A549 (cell line): Measurements from ENCODE around the gene KRTAP9-8. TPM values are rescaled to one million over a fixed set of nuclear protein-coding genes. Genes with fewer than 3 reads are reported as not detected.

Experiments used
- ATAC-seq, 2 experiments: fragments of 200-7000 bp in 1 of 2; fragments of >200 bp in 1 of 2; cut with Nextera tagmentation in 1 of 2; cut with Tn5 transposase in 1 of 2; 3 replicates each; pipeline versions ENCODE4 v1.8.0 to v1.9.1; 2018 to 2020; ENCODE audit warnings: mild to moderate bottlenecking in 1 of 2, moderate library complexity in 1 of 2
- CTCF ChIA-PET: fragments of 300-600 bp; sonication (Branson Sonifier 250); formaldehyde crosslinking; extraction: SDS; loops from one replicate; lab custom pipeline; 2021; ENCODE audit warnings: antibody characterized with exemption, inconsistent platforms; lab: Yijun Ruan, JAX
- POLR2A ChIA-PET: fragments of 350-600 bp; formaldehyde crosslinking; extraction: SDS; loops from one replicate; lab custom pipeline; 2021; ENCODE audit warnings: antibody characterized with exemption, inconsistent platforms; lab: Yijun Ruan, JAX
- DNase-seq, 2 experiments: peaks; one replicate each; pipeline versions ENCODE4 v3.0.0 to v3.0.0-alpha.2; 2011 to 2016; ENCODE audit warnings: low read depth in 1 of 2, low spot score in 1 of 2
- FAIRE-seq: peaks from 2 replicates; lab custom pipeline; 2011; peaks lifted over from hg19 to GRCh38; lab: Jason Lieb, UNC
- H3K27ac ChIP-seq, 2 experiments: fragments of >200 bp; sonication (Bioruptor Twin); formaldehyde crosslinking; 3 replicates each; pipeline ENCODE4 v1.5.1; 2016 to 2017
- H3K4me1 ChIP-seq: fragments of >200 bp; sonication (Bioruptor Twin); formaldehyde crosslinking; 3 replicates; pipeline ENCODE4 v1.6.1; 2016
- H3K4me2 ChIP-seq: fragments of >200 bp; sonication (Bioruptor Twin); formaldehyde crosslinking; 3 replicates; pipeline ENCODE4 v1.6.1; 2016
- H3K4me3 ChIP-seq: fragments of >200 bp; sonication (Bioruptor Twin); formaldehyde crosslinking; 3 replicates; pipeline ENCODE4 v1.5.1; 2016
- H3K9me3 ChIP-seq: fragments of >200 bp; sonication (Bioruptor Twin); formaldehyde crosslinking; 3 replicates; pipeline ENCODE4 v1.6.1; 2016
- CEBPB ChIP-seq, 2 experiments: fragments of >200 bp in 1 of 2; sonication (Bioruptor Twin) in 1 of 2; formaldehyde crosslinking in 1 of 2; IDR thresholded peaks; 2 replicates each; pipeline ENCODE4 v1.6.1; 2012 to 2016
- CHD2 ChIP-seq: fragments of 150-350 bp; IDR thresholded peaks from 2 replicates; pipeline ENCODE4 v1.6.1; 2014; ENCODE audit warnings: low read length; ENCODE audit not compliant: partially characterized antibody
- EHF ChIP-seq: fragments of 250-450 bp; sonication (Bioruptor Pico); IDR thresholded peaks from 2 replicates; pipeline ENCODE4 v1.5.0; 2020; ENCODE audit warnings: mild to moderate bottlenecking
- EP300 ChIP-seq, 2 experiments: fragments of >200 bp; sonication (Bioruptor Twin); formaldehyde crosslinking; IDR thresholded peaks; 2 replicates in 1 of 2; 3 replicates in 1 of 2; pipeline ENCODE4 v1.6.1; 2016 to 2017
- GATA3 ChIP-seq: IDR thresholded peaks from 2 replicates; pipeline ENCODE4 v1.6.1; 2012; ENCODE audit warnings: borderline replicate concordance
- HEYL ChIP-seq: fragments of 250-450 bp; sonication (Bioruptor Pico); IDR thresholded peaks from 2 replicates; pipeline ENCODE4 v1.8.0; 2021; ENCODE audit warnings: mild to moderate bottlenecking, moderate library complexity
- HOXA7 ChIP-seq: fragments of 250-450 bp; sonication (Bioruptor Pico); IDR thresholded peaks from 2 replicates; pipeline ENCODE4 v1.5.0; 2020; ENCODE audit warnings: mild to moderate bottlenecking, moderate library complexity
- HOXB5 ChIP-seq: fragments of 250-450 bp; sonication (Bioruptor Pico); IDR thresholded peaks from 2 replicates; pipeline ENCODE4 v1.5.0; 2020; ENCODE audit warnings: mild to moderate bottlenecking, moderate library complexity
- JUN ChIP-seq, 2 experiments: fragments of >200 bp; sonication (Bioruptor Twin); formaldehyde crosslinking; IDR thresholded peaks; 2 replicates in 1 of 2; 3 replicates in 1 of 2; pipeline ENCODE4 v1.6.1; 2016 to 2017
- KDM1A ChIP-seq: fragments of 200-600 bp; sonication (generic); IDR thresholded peaks from 2 replicates; pipeline ENCODE4 v1.6.1; 2016; ENCODE audit warnings: low read depth, mild to moderate bottlenecking
- MAFK ChIP-seq: fragments of 450-650 bp; IDR thresholded peaks from 2 replicates; pipeline ENCODE4 v1.6.1; 2014; ENCODE audit not compliant: partially characterized antibody
- NFE2L2 ChIP-seq: fragments of 150-350 bp; conservative IDR thresholded peaks from 2 replicates; pipeline ENCODE4 v1.6.1; 2014; ENCODE audit warnings: low read length
- NR3C1 ChIP-seq: fragments of >200 bp; sonication (Bioruptor Twin); formaldehyde crosslinking; IDR thresholded peaks from 3 replicates; pipeline ENCODE4 v1.6.1; 2017
- RARB ChIP-seq: fragments of 250-450 bp; sonication (Bioruptor Pico); IDR thresholded peaks from 2 replicates; pipeline ENCODE4 v1.8.0; 2021; ENCODE audit warnings: mild to moderate bottlenecking, moderate library complexity
- REST ChIP-seq: fragments of 200-600 bp; sonication (generic); IDR thresholded peaks from 2 replicates; pipeline ENCODE4 v1.6.1; 2016; ENCODE audit warnings: antibody characterized with exemption, mild to moderate bottlenecking, moderate library complexity
- RNF2 ChIP-seq: fragments of 200-600 bp; sonication (generic); IDR thresholded peaks from 2 replicates; pipeline ENCODE4 v1.6.1; 2016; ENCODE audit warnings: low read depth, mild to moderate bottlenecking, antibody characterized with exemption, moderate library complexity, borderline replicate concordance
- SMC3 ChIP-seq: fragments of >200 bp; sonication (Bioruptor Twin); formaldehyde crosslinking; IDR thresholded peaks from 3 replicates; pipeline ENCODE4 v1.6.1; 2018; ENCODE audit warnings: inconsistent platforms
- TFCP2L1 ChIP-seq: fragments of 250-450 bp; sonication (Bioruptor Pico); IDR thresholded peaks from 2 replicates; pipeline ENCODE4 v1.5.0; 2021; ENCODE audit warnings: mild to moderate bottlenecking
- ZFP36 ChIP-seq: fragments of 450-650 bp; IDR thresholded peaks from 2 replicates; pipeline ENCODE4 v1.6.1; 2014; ENCODE audit warnings: borderline replicate concordance; ENCODE audit not compliant: partially characterized antibody
- ZNF302 ChIP-seq: fragments of 250-450 bp; sonication (Bioruptor Pico); IDR thresholded peaks from 2 replicates; pipeline ENCODE4 v1.9.0; 2021; ENCODE audit warnings: inconsistent platforms, mild to moderate bottlenecking, moderate library complexity
- whole genome bisulfite sequencing: methylation state at CpG from one replicate; pipeline ENCODE4 v1.1.6; 2017; ENCODE audit errors: missing lambda C conversion rate; 5-methylcytosine and 5-hydroxymethylcytosine counted together
- polyA plus RNA-seq, 4 experiments: library from polyadenylated mRNA; depleted of rRNA in 3 of 4; stranded (reverse); fragments of >200 nt; fragmentation: RNase III in 1 of 4; extraction: RNeasy Plus Mini Kit Qiagen cat#74134 plus additional on column Dnase treatment in 1 of 4; gene quantifications; 2 replicates in 3 of 4; 3 replicates in 1 of 4; pipeline ENCODE4 v1.2.3, GENCODE V29; 2011 to 2017
- TF ChIP-seq, protein P1 (sequence below): fragments of 450-650 bp; IDR thresholded peaks from 2 replicates; pipeline ENCODE4 v1.6.1; 2014; ENCODE audit warnings: antibody characterized with exemption
- TF ChIP-seq, protein P2 (sequence below): IDR thresholded peaks from 2 replicates; pipeline ENCODE4 v1.6.1; 2012
- TF ChIP-seq, protein P3 (sequence below): fragments of >200 bp; sonication (Bioruptor Twin); formaldehyde crosslinking; IDR thresholded peaks from 3 replicates; pipeline ENCODE4 v1.6.1; 2016
- TF ChIP-seq, protein P4 (sequence below): fragments of 250-450 bp; sonication (Bioruptor Pico); IDR thresholded peaks from 2 replicates; pipeline ENCODE4 v1.5.0; 2020; ENCODE audit warnings: low read depth, mild to moderate bottlenecking, moderate library complexity
- TF ChIP-seq, protein P5 (sequence below): IDR thresholded peaks from 2 replicates; pipeline ENCODE4 v1.6.1; 2012; ENCODE audit warnings: low read depth, borderline replicate concordance
- TF ChIP-seq, protein P6 (sequence below): fragments of >200 bp; sonication (Bioruptor Twin); formaldehyde crosslinking; IDR thresholded peaks from 3 replicates; pipeline ENCODE4 v1.5.1; 2016

The KRTAP9-8 gene
- polyA plus RNA-seq, 2 of the 4 experiments (the other 2 are of a cell fraction), result not detected

DNA sequence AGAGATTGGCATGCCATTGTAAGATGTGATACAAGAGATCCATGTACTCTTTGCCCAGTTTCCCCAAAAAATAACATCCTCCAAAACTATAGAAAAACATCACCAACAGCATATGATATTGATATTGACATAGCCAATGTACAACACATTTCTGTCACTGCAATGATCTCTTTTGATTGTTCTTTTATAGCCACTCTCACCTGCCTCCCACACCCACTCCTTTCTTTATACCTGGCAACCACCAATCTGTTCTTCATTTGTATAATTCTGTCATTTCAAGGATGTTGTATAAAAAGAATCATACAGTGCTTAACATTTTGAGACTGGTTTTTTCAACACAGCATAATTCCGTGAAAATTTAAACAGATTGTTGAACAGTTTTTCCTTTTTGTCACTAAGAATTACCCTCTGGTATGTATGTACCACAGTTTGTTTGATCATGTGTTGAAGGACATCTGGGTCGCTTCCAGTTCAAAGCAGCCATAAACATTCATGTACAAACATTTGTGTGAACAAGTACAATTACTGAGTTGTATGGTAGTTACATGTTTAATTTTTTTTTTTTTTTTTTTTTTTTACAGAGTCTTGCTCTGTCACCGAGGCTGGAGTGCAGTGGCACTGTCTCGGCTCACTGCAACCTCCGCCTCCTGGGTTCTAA is 38.2 kb upstream of the KRTAP9-8 start:
- no peak for ATAC-seq
- H3K27ac ChIP-seq, result no peak overlapping the region
- TF ChIP-seq KDM1A (no peak), REST (no peak), RNF2 (no peak), HOXB5 (CRISPR knock-in tag) (no peak), SMC3 (no peak), RARB (CRISPR knock-in tag) (no peak), EHF (CRISPR knock-in tag) (no peak)
- TF ChIP-seq, protein P1, sequence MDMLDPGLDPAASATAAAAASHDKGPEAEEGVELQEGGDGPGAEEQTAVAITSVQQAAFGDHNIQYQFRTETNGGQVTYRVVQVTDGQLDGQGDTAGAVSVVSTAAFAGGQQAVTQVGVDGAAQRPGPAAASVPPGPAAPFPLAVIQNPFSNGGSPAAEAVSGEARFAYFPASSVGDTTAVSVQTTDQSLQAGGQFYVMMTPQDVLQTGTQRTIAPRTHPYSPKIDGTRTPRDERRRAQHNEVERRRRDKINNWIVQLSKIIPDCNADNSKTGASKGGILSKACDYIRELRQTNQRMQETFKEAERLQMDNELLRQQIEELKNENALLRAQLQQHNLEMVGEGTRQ, result no peak
- peak; percentile 65 for FAIRE-seq
- 0 out of 3 replicates have a peak, but pooled peaks cover 2% of the 10 kb centered on the region for H3K9me3 ChIP-seq
- H3K4me3 ChIP-seq, result no peak overlapping the region
- DNase-seq, result no peak
- ChIA-PET CTCF (no interaction called here), POLR2A (no interaction called here)
- H3K4me1 ChIP-seq, result no peaks in the 10 kb centered on the region
- 66% methylated on average over 5 of the region's 5 CpGs for WGBS
- H3K4me2 ChIP-seq, result no peak overlapping the region

- H3K9me3 ChIP-seq, result 0 out of 3 replicates have a peak, but pooled peaks cover 6% of the 10 kb centered on the region
- FAIRE-seq (peak; percentile 100), DNase-seq (peak; percentile 55 to 85), ATAC-seq (peak; percentile 91 to 96)
- ChIA-PET POLR2A (no interaction called here), CTCF (interaction anchor here (0.9 to 2.0 kb wide), 3 partner anchors 111 to 451 kb away, joined by 3 to 7 read pairs (median 3); no protein-coding TSS in a partner anchor)
- no peak overlapping the region for H3K4me3 ChIP-seq
- peaks cover 24% of the 10 kb centered on the region for H3K4me1 ChIP-seq
- WGBS, result 8% methylated on average over 1 of the region's 1 CpG
- H3K27ac ChIP-seq, result peak overlapping the region; percentile 62 to 78; a peak in 5 of 6 replicates
- H3K4me2 ChIP-seq, result peak overlapping the region; percentile 62
- TF ChIP-seq, protein P2, sequence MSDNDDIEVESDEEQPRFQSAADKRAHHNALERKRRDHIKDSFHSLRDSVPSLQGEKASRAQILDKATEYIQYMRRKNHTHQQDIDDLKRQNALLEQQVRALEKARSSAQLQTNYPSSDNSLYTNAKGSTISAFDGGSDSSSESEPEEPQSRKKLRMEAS, result 0 out of 2 replicates have a peak, but pooled peaks have one; percentile 20
- TF ChIP-seq ZFP36 (no peak), HOXA7 (CRISPR knock-in tag) (no peak), GATA3 (peak; percentile 64; the same call in 1 of the 2 replicates), EP300 (IDR thresholded peaks at IDR 0.05) (peak; percentile 27 to 60; a peak in 2 of 5 replicates), NFE2L2 (peak; percentile 86), JUN (IDR thresholded peaks at IDR 0.05) (peak; percentile 33 to 39; a peak in 2 of 5 replicates), CHD2 (no peak), HEYL (CRISPR knock-in tag) (no peak), MAFK (peak; percentile 94), TFCP2L1 (CRISPR knock-in tag) (no peak), ZNF302 (CRISPR knock-in tag) (0 out of 2 replicates have a peak, but pooled peaks have one; percentile 31), SMC3 (0 out of 3 replicates have a peak, but pooled peaks have one; percentile 3), NR3C1 (no peak), CEBPB (IDR thresholded peaks at IDR 0.05) (peak in 1 of 2 experiments; percentile 10; a peak in 1 of 4 replicates)
- TF ChIP-seq, protein P3, sequence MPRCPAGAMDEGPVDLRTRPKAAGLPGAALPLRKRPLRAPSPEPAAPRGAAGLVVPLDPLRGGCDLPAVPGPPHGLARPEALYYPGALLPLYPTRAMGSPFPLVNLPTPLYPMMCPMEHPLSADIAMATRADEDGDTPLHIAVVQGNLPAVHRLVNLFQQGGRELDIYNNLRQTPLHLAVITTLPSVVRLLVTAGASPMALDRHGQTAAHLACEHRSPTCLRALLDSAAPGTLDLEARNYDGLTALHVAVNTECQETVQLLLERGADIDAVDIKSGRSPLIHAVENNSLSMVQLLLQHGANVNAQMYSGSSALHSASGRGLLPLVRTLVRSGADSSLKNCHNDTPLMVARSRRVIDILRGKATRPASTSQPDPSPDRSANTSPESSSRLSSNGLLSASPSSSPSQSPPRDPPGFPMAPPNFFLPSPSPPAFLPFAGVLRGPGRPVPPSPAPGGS, result no peak
- TF ChIP-seq, protein P4, sequence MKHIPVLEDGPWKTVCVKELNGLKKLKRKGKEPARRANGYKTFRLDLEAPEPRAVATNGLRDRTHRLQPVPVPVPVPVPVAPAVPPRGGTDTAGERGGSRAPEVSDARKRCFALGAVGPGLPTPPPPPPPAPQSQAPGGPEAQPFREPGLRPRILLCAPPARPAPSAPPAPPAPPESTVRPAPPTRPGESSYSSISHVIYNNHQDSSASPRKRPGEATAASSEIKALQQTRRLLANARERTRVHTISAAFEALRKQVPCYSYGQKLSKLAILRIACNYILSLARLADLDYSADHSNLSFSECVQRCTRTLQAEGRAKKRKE (CRISPR knock-in tag), result 0 out of 2 replicates have a peak, but pooled peaks have one; percentile 30
- TF ChIP-seq, protein P5, sequence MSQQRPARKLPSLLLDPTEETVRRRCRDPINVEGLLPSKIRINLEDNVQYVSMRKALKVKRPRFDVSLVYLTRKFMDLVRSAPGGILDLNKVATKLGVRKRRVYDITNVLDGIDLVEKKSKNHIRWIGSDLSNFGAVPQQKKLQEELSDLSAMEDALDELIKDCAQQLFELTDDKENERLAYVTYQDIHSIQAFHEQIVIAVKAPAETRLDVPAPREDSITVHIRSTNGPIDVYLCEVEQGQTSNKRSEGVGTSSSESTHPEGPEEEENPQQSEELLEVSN, result 0 out of 2 replicates have a peak, but pooled peaks have one; percentile 14
- TF ChIP-seq, protein P6, sequence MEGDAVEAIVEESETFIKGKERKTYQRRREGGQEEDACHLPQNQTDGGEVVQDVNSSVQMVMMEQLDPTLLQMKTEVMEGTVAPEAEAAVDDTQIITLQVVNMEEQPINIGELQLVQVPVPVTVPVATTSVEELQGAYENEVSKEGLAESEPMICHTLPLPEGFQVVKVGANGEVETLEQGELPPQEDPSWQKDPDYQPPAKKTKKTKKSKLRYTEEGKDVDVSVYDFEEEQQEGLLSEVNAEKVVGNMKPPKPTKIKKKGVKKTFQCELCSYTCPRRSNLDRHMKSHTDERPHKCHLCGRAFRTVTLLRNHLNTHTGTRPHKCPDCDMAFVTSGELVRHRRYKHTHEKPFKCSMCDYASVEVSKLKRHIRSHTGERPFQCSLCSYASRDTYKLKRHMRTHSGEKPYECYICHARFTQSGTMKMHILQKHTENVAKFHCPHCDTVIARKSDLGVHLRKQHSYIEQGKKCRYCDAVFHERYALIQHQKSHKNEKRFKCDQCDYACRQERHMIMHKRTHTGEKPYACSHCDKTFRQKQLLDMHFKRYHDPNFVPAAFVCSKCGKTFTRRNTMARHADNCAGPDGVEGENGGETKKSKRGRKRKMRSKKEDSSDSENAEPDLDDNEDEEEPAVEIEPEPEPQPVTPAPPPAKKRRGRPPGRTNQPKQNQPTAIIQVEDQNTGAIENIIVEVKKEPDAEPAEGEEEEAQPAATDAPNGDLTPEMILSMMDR, result no peak; the same call in 2 of the 3 replicates
Observed at GRCh38 chr17:41211845-41212466, 25.8 kb upstream of the KRTAP9-8 start.
